HK-2 (cell line): Measurements from ENCODE around the gene TBL2.
"Not testable (repeated sequence)": the region's sequence is repeated elsewhere in the genome, so short reads cannot be mapped to it uniquely, and the experiment has no call there.

ENCODE experiments used
- DNase-seq: peaks from one replicate; pipeline ENCODE4 v3.0.0-alpha.2; 2018; ENCODE audit not compliant: unreplicated experiment

The TBL2 gene

GRCh38 chr7:73578342-73579128, at the start of gene TBL2:
Gene TBL2 (minus strand): TSS chr7:73578579. CDS start chr7:73578549, 30 bp downstream.
- DNase-seq = peak; percentile 99

- DNase-seq = no peak
These were observed 48.4 kb upstream of the TBL2 start for GRCh38 chr7:73626814-73627213.

GRCh38 chr7:73625276-73625675, 46.9 kb upstream of the TBL2 start:
- DNase-seq = no peak

GRCh38 chr7:73624669-73625001, 46.3 kb upstream of the TBL2 start:
- DNase-seq = no peak

GRCh38 chr7:73623798-73624668, 45.7 kb upstream of the TBL2 start, which contains the start of gene MLXIPL:
Gene MLXIPL (minus strand): TSS chr7:73624522. CDS start chr7:73624492, 30 bp downstream.
- DNase-seq = peak; percentile 72

GRCh38 chr7:73622909-73623797, 44.8 kb upstream of the TBL2 start:
- no peak for DNase-seq

- DNase-seq = no peak
These were observed 44.1 kb upstream of the TBL2 start for GRCh38 chr7:73622527-73622908.

- DNase-seq = no peak
These were observed 43.0 kb upstream of the TBL2 start for GRCh38 chr7:73621168-73622063.

- DNase-seq = not testable (repeated sequence)
These were observed 41.0 kb upstream of the TBL2 start for GRCh38 chr7:73619394-73619793.

- DNase-seq = no peak
These were observed 40.2 kb upstream of the TBL2 start for GRCh38 chr7:73618538-73618937.

GRCh38 chr7:73617520-73617919, 39.1 kb upstream of the TBL2 start:
- DNase-seq = not testable (repeated sequence)

GRCh38 chr7:73615886-73616285, 37.5 kb upstream of the TBL2 start:
- DNase-seq = no peak

GRCh38 chr7:73614937-73615336, 36.6 kb upstream of the TBL2 start:
- DNase-seq = not testable (repeated sequence)

- no peak for DNase-seq
These were observed 35.8 kb upstream of the TBL2 start for GRCh38 chr7:73613954-73614735.

- DNase-seq = peak; percentile 54
These were observed 34.4 kb upstream of the TBL2 start for GRCh38 chr7:73612598-73613269.

GRCh38 chr7:73611017-73611555, 32.7 kb upstream of the TBL2 start:
- no peak for DNase-seq

GRCh38 chr7:73610105-73610504, 31.7 kb upstream of the TBL2 start:
- no peak for DNase-seq

- DNase-seq = not testable (repeated sequence)
These were observed 29.3 kb upstream of the TBL2 start for GRCh38 chr7:73607692-73607983.
